H1 (cell line): ENCODE measurements around the gene MIER3. TPM values are rescaled to one million over a fixed set of nuclear protein-coding genes. Genes with fewer than 3 reads are reported as not detected.
A peak's percentile ranks its signal among the peaks of the same experiment; 100 is the strongest.

Experiments used
- BACH1 ChIP-seq: IDR thresholded peaks from 2 replicates; pipeline ENCODE4 v1.6.1; 2012; ENCODE audit warnings: low read length, improper control_type of control experiment
- BCL11A ChIP-seq, 2 experiments: IDR thresholded peaks; one replicate each; pipeline ENCODE4 v1.6.1; 2011; ENCODE audit warnings: low read depth in 2 of 2, low read length in 2 of 2, mild to moderate bottlenecking in 2 of 2
- BRCA1 ChIP-seq: IDR thresholded peaks from 2 replicates; pipeline ENCODE4 v1.6.1; 2012; ENCODE audit warnings: low read depth, low read length, improper control_type of control experiment
- CBX8 ChIP-seq: fragments of 300-800, 300-1000 bp; sonication (generic); IDR thresholded peaks from 2 replicates; pipeline ENCODE4 v1.7.1; 2016; ENCODE audit warnings: low read depth, low read length, borderline replicate concordance
- CEBPB ChIP-seq: IDR thresholded peaks from 2 replicates; pipeline ENCODE4 v1.6.1; 2012; ENCODE audit warnings: low read depth, low read length
- CTBP2 ChIP-seq: IDR thresholded peaks from 2 replicates; pipeline ENCODE4 v1.7.0; 2011; ENCODE audit warnings: borderline replicate concordance, mild to moderate bottlenecking, moderate library complexity, mixed read lengths, low read length; ENCODE audit not compliant: insufficient read depth, insufficient read length
- EP300 ChIP-seq, 2 experiments: IDR thresholded peaks; 1 replicate in 1 of 2; 2 replicates in 1 of 2; pipeline ENCODE4 v1.6.1; 2011 to 2012; ENCODE audit warnings: low read depth in 2 of 2, low read length in 2 of 2, mild to moderate bottlenecking in 2 of 2, borderline replicate concordance in 1 of 2, inconsistent platforms in 1 of 2, moderate library complexity in 1 of 2
- JUND ChIP-seq: IDR thresholded peaks from 2 replicates; pipeline ENCODE4 v1.6.1; 2011; ENCODE audit warnings: mild to moderate bottlenecking, improper control_type of control experiment, low read length
- KDM5A ChIP-seq: fragments of 200-600 bp; IDR thresholded peaks from 2 replicates; pipeline ENCODE4 v1.7.1; 2012; ENCODE audit warnings: mild to moderate bottlenecking, low read length, inconsistent platforms, mixed read lengths
- NANOG ChIP-seq: IDR thresholded peaks from 2 replicates; pipeline ENCODE4 v1.6.1; 2011; ENCODE audit warnings: low read length, low read depth, mild to moderate bottlenecking, inconsistent platforms; ENCODE audit not compliant: insufficient read depth, poor library complexity, severe bottlenecking
- RFX5 ChIP-seq: IDR thresholded peaks from 2 replicates; pipeline ENCODE4 v1.6.1; 2011; ENCODE audit warnings: low read depth, low read length, improper control_type of control experiment, borderline replicate concordance
- RNF2 ChIP-seq: fragments of 200-900, 300-1000 bp; sonication (generic); IDR thresholded peaks from 2 replicates; pipeline ENCODE4 v1.7.1; 2016; ENCODE audit warnings: borderline replicate concordance, low read depth, mild to moderate bottlenecking, antibody characterized with exemption, low read length; ENCODE audit not compliant: poor library complexity, severe bottlenecking; ENCODE audit errors: missing control alignments
- SIN3A ChIP-seq, 2 experiments: IDR thresholded peaks in 1 of 2; conservative IDR thresholded peaks in 1 of 2; 2 replicates each; pipeline ENCODE4 v1.6.1; 2011 to 2012; ENCODE audit warnings: low read length in 2 of 2, improper control_type of control experiment in 1 of 2, low read depth in 1 of 2, mild to moderate bottlenecking in 1 of 2
- SP2 ChIP-seq: IDR thresholded peaks from 2 replicates; pipeline ENCODE4 v1.6.1; 2012; ENCODE audit warnings: mild to moderate bottlenecking, low read length, inconsistent platforms
- SP4 ChIP-seq: IDR thresholded peaks from 2 replicates; pipeline ENCODE4 v1.6.1; 2012; ENCODE audit warnings: low read length, inconsistent platforms
- TAF1 ChIP-seq: IDR thresholded peaks from 2 replicates; pipeline ENCODE4 v1.6.1; 2011; ENCODE audit warnings: mild to moderate bottlenecking, low read depth, low read length
- TAF7 ChIP-seq: optimal IDR thresholded peaks from 2 replicates; pipeline ENCODE3; 2011; ENCODE audit warnings: low read depth, mild to moderate bottlenecking, inconsistent platforms, low read length, moderate library complexity, borderline replicate concordance
- TBP ChIP-seq: IDR thresholded peaks from 2 replicates; pipeline ENCODE4 v1.6.1; 2011; ENCODE audit warnings: low read depth, low read length, improper control_type of control experiment
- YY1 ChIP-seq: IDR thresholded peaks from 2 replicates; pipeline ENCODE4 v1.6.1; 2011; ENCODE audit warnings: low read depth, mild to moderate bottlenecking, low read length
- polyA plus RNA-seq, 7 experiments: library from polyadenylated mRNA; depleted of rRNA in 3 of 7; stranded (reverse) in 5 of 7; unstranded in 2 of 7; fragments of >200 nt in 5 of 7; fragments of 200-250 nt in 2 of 7; gene quantifications; 1 replicate in 5 of 7; 2 replicates in 1 of 7; 4 replicates in 1 of 7; pipeline versions ENCODE4 v1.2.1 to v1.2.3, GENCODE V29; 2011 to 2013; ENCODE audit warnings: missing spikeins in 2 of 7, mixed read lengths in 2 of 7
- total RNA-seq: library from RNA; stranded (reverse); fragmentation: NEBNext Ultra II Directional; extraction: Animal tissue kit (Norgen Biotek cat#: 25700); gene quantifications from 2 replicates; pipeline ENCODE4 v1.2.1, GENCODE V29; 2021
- TF ChIP-seq, protein P1 (sequence below), 3 experiments: IDR thresholded peaks; 1 replicate in 2 of 3; 2 replicates in 1 of 3; pipeline versions ENCODE4 v1.5.1 to v1.6.1; 2011; ENCODE audit warnings: low read length in 3 of 3, mild to moderate bottlenecking in 3 of 3, inconsistent platforms in 2 of 3, low read depth in 1 of 3, moderate library complexity in 1 of 3; ENCODE audit not compliant: insufficient read depth in 1 of 3; ENCODE audit errors: control extremely low read depth in 1 of 3

MIER3 gene
- total and polyA plus RNA-seq, 2 of the 8 experiments (the other 6 are each of a cell fraction or from before 2014, with no cell fraction given), result 9.6 to 33.3 TPM

DNA sequence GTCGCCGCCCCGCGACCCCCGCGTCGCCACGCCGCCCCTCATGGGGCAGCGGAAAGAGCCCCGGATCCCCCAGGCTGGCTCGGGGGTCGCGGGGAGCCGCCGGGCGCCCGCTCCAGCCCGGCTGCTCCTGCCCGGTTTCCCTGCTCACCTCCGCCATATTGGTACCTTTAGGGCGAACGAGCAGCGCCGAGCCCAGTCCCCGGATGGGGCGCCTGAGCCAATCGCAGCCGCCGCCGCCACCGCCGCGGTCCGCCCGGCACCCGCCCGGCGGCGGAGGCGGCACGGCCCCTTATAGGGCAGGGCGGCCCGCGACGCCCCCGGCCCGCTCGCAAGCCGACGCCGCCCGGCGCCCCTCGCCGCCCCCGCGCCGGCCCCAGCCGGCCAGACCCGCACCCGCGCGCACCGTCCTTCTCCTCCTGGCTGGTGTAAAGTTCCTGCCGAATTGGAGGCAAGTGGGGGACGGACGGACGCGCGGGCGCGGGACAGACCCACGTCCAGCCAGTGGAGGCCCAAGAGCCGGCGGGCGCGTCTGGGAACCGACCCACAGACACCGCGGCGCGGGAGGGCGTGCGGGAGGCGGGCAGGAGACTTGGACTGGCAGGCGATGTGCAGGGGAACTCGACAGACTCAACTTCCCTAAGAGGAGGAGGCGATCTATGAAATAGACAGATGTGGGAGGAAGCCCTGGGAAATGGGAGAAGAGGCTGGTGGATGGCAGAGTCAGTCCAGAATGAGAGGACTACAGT lies at the start of gene MIER3 (continued):
- no peak for TF ChIP-seq RNF2
- no peak for TF ChIP-seq CEBPB
- TF ChIP-seq TAF1, result peak; percentile 73
- TF ChIP-seq CTBP2, result no peak
- TF ChIP-seq BACH1, result peak; percentile 31; the same call in 1 of the 2 replicates
- no peak for TF ChIP-seq KDM5A
- TF ChIP-seq, protein P1, sequence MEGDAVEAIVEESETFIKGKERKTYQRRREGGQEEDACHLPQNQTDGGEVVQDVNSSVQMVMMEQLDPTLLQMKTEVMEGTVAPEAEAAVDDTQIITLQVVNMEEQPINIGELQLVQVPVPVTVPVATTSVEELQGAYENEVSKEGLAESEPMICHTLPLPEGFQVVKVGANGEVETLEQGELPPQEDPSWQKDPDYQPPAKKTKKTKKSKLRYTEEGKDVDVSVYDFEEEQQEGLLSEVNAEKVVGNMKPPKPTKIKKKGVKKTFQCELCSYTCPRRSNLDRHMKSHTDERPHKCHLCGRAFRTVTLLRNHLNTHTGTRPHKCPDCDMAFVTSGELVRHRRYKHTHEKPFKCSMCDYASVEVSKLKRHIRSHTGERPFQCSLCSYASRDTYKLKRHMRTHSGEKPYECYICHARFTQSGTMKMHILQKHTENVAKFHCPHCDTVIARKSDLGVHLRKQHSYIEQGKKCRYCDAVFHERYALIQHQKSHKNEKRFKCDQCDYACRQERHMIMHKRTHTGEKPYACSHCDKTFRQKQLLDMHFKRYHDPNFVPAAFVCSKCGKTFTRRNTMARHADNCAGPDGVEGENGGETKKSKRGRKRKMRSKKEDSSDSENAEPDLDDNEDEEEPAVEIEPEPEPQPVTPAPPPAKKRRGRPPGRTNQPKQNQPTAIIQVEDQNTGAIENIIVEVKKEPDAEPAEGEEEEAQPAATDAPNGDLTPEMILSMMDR (IDR thresholded peaks at IDR 0.05; ENCODE audit: control extremely low read depth in 1 of 3, insufficient read depth in 1 of 3, low read depth in 1 of 3, low read length in 3 of 3), result no peak
- no peak for TF ChIP-seq JUND
- no peak for TF ChIP-seq EP300 (IDR thresholded peaks at IDR 0.05; ENCODE audit: borderline replicate concordance in 1 of 2, low read depth in 2 of 2, low read length in 2 of 2)
- no peak for TF ChIP-seq RFX5
- TF ChIP-seq NANOG, result no peak
- TF ChIP-seq BRCA1, result no peak
- TF ChIP-seq TAF7, result peak; percentile 38
- 0 out of 4 replicates have a peak, but pooled peaks of 1 of the 2 experiments have one; percentile 44 for TF ChIP-seq SIN3A (conservative IDR thresholded peaks at IDR 0.05 in 1 of 2, IDR thresholded peaks at IDR 0.05 in 1 of 2; ENCODE audit: low read depth in 1 of 2, low read length in 2 of 2)
- no peak for TF ChIP-seq SP4
- TF ChIP-seq TBP, result peak; percentile 31; the same call in 1 of the 2 replicates
- TF ChIP-seq YY1, result peak; percentile 91
- TF ChIP-seq CBX8, result no peak
- no peak for TF ChIP-seq BCL11A (IDR thresholded peaks at IDR 0.05; ENCODE audit: low read depth in 2 of 2, low read length in 2 of 2)
- no peak for TF ChIP-seq SP2
